Measurements from ENCODE around the gene PLA2G3.
"Not testable (repeated sequence)": the region's sequence is repeated elsewhere in the genome, so short reads cannot be mapped to it uniquely, and the experiment has no call there.

The PLA2G3 gene

DNA sequence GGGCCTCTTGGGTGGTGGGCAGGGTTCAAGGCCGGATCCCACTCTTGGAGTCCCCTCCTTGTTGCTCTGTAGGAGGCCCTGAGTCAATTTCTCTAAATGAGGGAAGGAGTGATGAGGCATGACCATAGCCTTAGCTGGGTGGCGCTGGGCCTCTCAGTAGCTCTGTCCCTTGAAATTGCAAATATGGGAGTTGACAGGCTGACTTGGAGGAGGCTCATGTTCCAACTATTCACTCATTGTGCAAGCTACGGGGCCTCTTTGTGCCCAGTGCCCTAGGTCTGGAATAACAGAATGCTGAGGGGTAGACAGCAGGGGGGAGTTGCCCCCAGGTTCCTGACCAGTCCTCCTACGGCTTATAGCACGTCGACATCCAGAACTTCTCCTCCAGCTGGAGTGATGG, 40.9 kb downstream of the PLA2G3 start:
- no peaks in the 10 kb centered on the region for H3K27me3 ChIP-seq (ENCODE audit: insufficient read depth, low read length)
- H3K36me3 ChIP-seq (ENCODE audit: insufficient read depth, low read length): peaks cover 18% of the 10 kb centered on the region
- H3K4me1 ChIP-seq (ENCODE audit: insufficient read depth, low read length): no peaks in the 10 kb centered on the region
- peaks cover 8% of the 10 kb centered on the region for H3K9me3 ChIP-seq (ENCODE audit: low read length)
- no peak overlapping the region for H2AFZ ChIP-seq (ENCODE audit: low read depth, low read length)
- H3K4me3 ChIP-seq (ENCODE audit: low read length): no peak overlapping the region

DNA sequence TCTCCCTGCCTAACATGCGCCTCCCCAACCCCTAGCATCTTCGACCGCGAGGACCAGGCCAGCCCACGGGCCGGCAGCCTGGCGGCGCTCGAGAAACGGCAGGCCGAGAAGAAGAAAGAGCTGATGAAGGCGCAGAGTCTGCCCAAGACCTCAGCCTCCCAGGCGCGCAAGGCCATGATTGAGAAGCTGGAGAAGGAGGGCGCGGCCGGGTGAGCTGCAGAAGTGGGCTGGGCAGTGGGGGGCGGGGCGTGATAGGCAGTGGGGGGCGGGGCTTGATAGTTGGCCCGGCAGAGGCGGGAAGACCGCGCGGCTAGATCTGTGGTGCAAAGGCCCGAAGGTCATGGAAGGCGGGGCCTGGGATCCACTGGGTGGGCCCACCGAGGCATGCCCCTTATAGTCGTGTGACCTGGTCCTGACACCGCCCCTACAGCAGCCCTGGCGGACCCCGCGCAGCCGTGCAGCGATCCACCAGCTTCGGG, 41.6 kb downstream of the PLA2G3 start:
- Histone ChIP-seq H3K4me3 (ENCODE audit: low read length) (no peak overlapping the region), H3K27me3 (ENCODE audit: insufficient read depth, low read length) (no peaks in the 10 kb centered on the region), H2AFZ (ENCODE audit: low read depth, low read length) (no peak overlapping the region), H3K9me3 (ENCODE audit: low read length) (peaks cover 6% of the 10 kb centered on the region), H3K36me3 (ENCODE audit: insufficient read depth, low read length) (peaks cover 18% of the 10 kb centered on the region), H3K4me1 (ENCODE audit: insufficient read depth, low read length) (no peaks in the 10 kb centered on the region)

DNA sequence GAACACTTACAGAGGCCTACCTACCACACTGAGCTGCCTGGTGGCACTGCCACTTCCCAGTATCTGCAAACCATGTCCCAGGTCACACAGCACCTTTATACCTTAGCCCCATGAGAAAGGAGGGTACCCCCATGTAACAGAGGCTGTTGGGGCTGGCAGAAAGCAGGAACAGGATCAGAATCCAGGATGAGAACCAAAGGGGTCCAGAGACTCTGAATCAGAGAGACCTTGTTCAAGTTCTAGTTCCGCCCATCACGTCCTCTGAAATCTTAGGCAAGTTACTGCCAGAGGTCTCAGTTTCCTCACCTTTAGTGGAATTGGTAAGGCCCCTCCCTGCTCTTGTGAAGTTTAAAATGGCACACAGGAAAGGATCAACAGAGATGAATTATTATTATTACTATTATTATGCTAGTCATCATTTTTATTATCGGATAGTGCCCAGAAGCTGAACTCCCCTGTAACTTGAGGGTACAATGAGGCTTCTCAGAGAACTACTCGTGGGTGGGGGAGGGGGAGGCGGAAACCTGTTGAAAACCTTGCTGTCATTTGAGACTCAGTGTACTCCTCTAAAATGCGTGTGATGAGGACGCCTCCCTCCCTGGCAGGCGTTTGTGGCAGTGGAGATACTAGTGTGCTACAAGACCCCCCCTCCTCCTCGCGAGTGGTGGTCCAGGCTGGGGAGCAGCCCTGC, 42.2 kb downstream of the PLA2G3 start:
- H3K27me3 ChIP-seq (ENCODE audit: insufficient read depth, low read length): no peaks in the 10 kb centered on the region
- no peak overlapping the region for H3K4me3 ChIP-seq (ENCODE audit: low read length)
- peaks cover 6% of the 10 kb centered on the region for H3K9me3 ChIP-seq (ENCODE audit: low read length)
- peaks cover 18% of the 10 kb centered on the region for H3K36me3 ChIP-seq (ENCODE audit: insufficient read depth, low read length)
- H2AFZ ChIP-seq (ENCODE audit: low read depth, low read length): no peak overlapping the region
- no peaks in the 10 kb centered on the region for H3K4me1 ChIP-seq (ENCODE audit: insufficient read depth, low read length)

DNA sequence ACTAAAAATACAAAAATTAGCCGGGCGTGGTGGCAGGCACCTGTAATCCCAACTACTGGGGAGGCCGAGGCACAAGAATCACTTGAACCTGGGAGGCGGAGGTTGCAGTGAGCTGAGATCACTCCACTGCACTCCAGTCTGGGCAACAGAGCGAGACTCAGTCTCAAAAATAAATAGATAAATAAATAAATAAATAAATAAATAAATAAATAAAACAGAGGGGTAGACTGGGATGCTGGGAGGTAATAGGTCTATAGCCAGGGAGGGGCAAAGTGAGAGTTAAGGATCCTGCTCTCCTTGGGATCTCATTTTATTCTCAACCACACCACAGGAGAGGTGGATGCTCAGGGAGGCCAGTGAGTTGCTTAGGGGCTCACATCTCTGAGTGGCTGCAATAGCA, 42.8 kb downstream of the PLA2G3 start:
- H3K4me3 ChIP-seq (ENCODE audit: low read length); H3K27me3 ChIP-seq (ENCODE audit: insufficient read depth, low read length); H3K9me3 ChIP-seq (ENCODE audit: low read length); H2AFZ ChIP-seq (ENCODE audit: low read depth, low read length); H3K4me1 ChIP-seq (ENCODE audit: insufficient read depth, low read length): not testable (repeated sequence)
- peaks cover 18% of the 10 kb centered on the region for H3K36me3 ChIP-seq (ENCODE audit: insufficient read depth, low read length)

DNA sequence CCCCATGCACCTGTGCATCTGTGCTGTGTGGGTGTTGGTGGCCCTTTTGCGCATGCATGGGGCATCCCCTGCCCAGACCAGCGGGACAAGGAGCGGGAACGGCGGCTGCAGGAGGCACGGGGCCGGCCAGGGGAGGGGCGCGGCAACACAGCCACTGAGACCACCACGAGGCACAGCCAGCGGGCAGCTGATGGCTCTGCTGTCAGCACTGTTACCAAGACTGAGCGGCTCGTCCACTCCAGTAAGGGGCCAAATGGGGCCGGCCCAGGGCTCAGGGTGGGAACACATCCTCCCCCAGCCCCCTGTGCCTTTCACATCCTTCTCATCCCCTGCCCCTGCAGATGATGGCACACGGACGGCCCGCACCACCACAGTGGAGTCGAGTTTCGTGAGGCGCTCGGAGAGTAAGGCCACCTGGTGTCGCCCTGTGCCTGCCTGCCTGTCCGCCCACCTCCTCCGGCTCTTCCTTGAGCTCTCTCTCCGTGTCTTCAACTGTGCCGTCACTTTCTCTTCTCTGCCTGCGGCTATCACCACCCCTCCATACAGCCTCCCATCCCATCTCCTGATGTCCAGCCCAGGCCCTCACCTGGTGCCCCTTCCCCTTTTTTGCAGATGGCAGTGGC, 43.5 kb downstream of the PLA2G3 start:
- no peaks in the 10 kb centered on the region for H3K27me3 ChIP-seq (ENCODE audit: insufficient read depth, low read length)
- H3K4me1 ChIP-seq (ENCODE audit: insufficient read depth, low read length): no peaks in the 10 kb centered on the region
- H3K4me3 ChIP-seq (ENCODE audit: low read length): no peak overlapping the region
- peaks cover under 1% of the 10 kb centered on the region for H3K9me3 ChIP-seq (ENCODE audit: low read length)
- no peak overlapping the region for H2AFZ ChIP-seq (ENCODE audit: low read depth, low read length)
- peaks cover 20% of the 10 kb centered on the region for H3K36me3 ChIP-seq (ENCODE audit: insufficient read depth, low read length)

DNA sequence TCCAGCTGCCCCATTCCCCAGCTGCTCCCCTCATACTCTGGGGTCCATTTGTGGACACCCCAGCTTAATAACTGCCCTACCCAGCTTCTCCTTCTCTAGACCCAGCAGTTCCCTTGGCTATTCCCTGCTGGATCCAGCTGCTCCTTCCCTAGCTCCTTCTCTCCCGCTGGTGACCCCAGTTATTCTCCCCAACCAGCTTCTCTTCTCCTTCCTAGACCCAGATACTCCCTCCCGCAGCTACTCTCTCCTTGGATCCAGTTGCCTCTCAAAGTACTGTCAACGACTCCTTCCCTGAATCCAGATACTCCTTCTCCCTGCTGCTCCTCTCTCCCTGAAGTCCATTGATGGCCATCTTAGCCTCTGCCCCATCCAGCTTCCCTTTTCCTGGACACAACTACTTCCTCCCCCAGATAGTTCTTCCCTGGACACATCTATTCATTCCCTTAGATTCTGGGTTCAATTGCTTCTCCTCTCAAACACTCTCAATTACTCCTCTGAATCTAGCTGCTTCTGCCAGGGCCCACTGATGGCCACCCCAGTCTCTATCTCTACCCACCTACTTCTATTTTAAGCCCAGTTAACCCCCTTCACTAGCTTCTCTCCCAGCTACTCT, 44.6 kb downstream of the PLA2G3 start:
- Histone ChIP-seq H2AFZ (ENCODE audit: low read depth, low read length) (no peak overlapping the region), H3K27me3 (ENCODE audit: insufficient read depth, low read length) (no peaks in the 10 kb centered on the region), H3K36me3 (ENCODE audit: insufficient read depth, low read length) (peaks cover 25% of the 10 kb centered on the region), H3K4me1 (ENCODE audit: insufficient read depth, low read length) (no peaks in the 10 kb centered on the region), H3K4me3 (ENCODE audit: low read length) (no peak overlapping the region), H3K9me3 (ENCODE audit: low read length) (no peaks in the 10 kb centered on the region)

DNA sequence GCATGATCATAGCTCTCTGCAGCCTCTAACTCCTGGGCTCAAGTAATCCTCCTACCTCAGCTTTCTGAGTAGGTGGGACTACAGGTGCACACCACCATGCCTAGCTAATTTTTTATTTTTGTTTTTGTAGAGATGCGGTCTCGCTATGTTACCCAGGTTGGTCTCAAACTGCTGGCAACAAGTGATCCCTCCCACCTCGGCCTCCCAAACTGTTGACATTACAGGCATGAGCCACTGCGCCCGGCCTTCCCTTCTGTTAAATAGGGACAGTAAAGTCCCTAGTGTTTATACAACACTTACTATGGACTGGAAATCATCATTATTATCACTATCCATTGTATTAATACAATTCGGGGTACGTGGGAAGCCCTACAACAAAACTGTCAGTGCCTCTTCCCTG, 45.6 kb downstream of the PLA2G3 start:
- Histone ChIP-seq H3K27me3 (ENCODE audit: insufficient read depth, low read length) (no peaks in the 10 kb centered on the region), H2AFZ (ENCODE audit: low read depth, low read length) (no peak overlapping the region), H3K4me3 (ENCODE audit: low read length) (no peak overlapping the region), H3K9me3 (ENCODE audit: low read length) (no peaks in the 10 kb centered on the region), H3K4me1 (ENCODE audit: insufficient read depth, low read length) (no peaks in the 10 kb centered on the region), H3K36me3 (ENCODE audit: insufficient read depth, low read length) (peaks cover 26% of the 10 kb centered on the region)

DNA sequence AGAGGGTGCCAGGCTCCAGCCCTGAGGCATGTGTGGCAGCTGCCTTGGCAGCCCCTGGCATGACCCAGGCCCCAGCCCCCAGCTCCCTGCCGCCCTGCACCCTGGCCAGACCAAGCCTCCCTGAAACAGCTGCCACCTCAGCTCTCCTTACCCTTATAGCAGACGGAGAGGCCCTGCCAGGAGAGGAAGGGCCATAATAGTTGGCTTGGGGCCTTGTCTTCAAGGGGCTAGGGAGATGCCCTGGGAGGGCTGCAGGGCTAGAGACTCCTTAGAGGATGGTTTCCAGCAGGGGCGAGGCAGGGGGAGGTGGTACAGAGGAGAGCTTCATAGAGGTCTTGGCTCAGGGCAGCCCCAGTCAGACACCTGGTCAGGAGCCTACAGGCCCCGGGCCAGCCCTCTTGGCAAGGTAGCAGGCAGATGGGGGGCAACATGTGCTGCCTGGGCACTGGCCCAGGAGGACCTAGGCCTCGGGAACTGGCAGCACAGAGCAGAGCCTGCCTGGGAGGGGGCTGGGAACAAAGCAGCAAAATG, 46.2 kb downstream of the PLA2G3 start:
- no peaks in the 10 kb centered on the region for H3K27me3 ChIP-seq (ENCODE audit: insufficient read depth, low read length)
- H2AFZ ChIP-seq (ENCODE audit: low read depth, low read length): no peak overlapping the region
- H3K4me3 ChIP-seq (ENCODE audit: low read length): no peak overlapping the region
- H3K36me3 ChIP-seq (ENCODE audit: insufficient read depth, low read length): peaks cover 22% of the 10 kb centered on the region
- H3K4me1 ChIP-seq (ENCODE audit: insufficient read depth, low read length): no peaks in the 10 kb centered on the region
- no peaks in the 10 kb centered on the region for H3K9me3 ChIP-seq (ENCODE audit: low read length)

DNA sequence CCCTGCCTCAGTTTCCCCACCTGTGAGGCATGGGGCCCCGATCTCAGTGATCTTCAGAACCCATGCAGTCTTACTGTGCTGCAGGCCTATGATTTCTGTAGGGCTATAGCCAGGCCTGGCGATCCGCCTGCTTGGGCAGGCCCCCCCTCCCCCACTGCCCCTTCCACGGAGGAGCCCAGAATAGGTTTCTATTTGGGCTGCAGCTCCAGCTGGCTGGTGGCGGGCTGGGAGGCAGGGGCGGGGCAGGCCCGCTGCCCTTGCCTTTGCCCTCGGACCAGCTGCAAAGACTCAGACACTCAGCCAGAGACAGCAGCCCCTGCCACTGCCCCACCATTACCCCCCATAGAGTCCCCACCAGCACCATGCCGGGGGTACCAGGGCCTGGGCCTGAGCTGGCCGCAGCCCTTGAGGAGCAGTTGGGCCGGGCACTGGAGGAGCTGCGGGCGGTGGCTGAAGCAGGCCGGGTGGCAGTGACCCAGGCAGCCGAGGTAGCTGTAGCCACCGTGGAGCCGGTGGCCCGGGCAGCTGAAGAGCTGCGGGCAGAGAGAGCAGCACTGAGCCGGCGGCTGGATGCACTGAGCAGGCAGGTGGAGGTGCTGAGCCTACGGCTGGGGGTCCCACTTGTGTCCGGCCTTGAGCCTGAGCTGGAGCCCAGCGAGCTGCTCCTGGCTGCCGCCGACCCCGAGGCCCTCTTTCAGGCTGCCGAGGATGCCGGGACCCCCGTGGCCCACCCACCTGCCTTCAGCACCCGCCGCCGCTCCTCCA, 47.0 kb downstream of the PLA2G3 start:
- Histone ChIP-seq H3K4me3 (ENCODE audit: low read length) (no peak overlapping the region), H3K9me3 (ENCODE audit: low read length) (no peaks in the 10 kb centered on the region), H3K36me3 (ENCODE audit: insufficient read depth, low read length) (peaks cover 22% of the 10 kb centered on the region), H3K27me3 (ENCODE audit: insufficient read depth, low read length) (no peaks in the 10 kb centered on the region), H2AFZ (ENCODE audit: low read depth, low read length) (no peak overlapping the region), H3K4me1 (ENCODE audit: insufficient read depth, low read length) (no peaks in the 10 kb centered on the region)

DNA sequence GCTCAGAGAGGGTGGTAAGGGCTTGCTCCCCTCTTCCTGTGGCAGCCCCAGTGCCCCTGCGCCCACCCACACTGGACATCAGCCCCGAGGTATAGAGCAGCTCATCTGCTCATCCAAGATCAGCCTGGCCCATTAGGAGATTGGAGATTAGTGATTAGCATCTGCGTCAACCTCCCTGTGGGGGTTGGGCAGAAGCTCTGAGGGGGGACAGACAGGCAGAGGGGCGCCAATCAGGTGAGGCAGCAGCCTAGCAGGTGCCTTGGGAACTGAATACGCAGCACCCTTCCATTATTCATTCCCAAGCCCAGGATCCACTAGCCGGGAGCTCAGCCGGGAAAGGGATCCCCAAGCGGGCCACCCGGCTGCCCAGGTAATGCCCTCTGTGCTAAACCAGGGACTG, 48.1 kb downstream of the PLA2G3 start:
- H2AFZ ChIP-seq (ENCODE audit: low read depth, low read length): no peak overlapping the region
- peaks cover 19% of the 10 kb centered on the region for H3K36me3 ChIP-seq (ENCODE audit: insufficient read depth, low read length)
- no peaks in the 10 kb centered on the region for H3K9me3 ChIP-seq (ENCODE audit: low read length)
- H3K4me3 ChIP-seq (ENCODE audit: low read length): no peak overlapping the region
- no peaks in the 10 kb centered on the region for H3K4me1 ChIP-seq (ENCODE audit: insufficient read depth, low read length)
- H3K27me3 ChIP-seq (ENCODE audit: insufficient read depth, low read length): no peaks in the 10 kb centered on the region

DNA sequence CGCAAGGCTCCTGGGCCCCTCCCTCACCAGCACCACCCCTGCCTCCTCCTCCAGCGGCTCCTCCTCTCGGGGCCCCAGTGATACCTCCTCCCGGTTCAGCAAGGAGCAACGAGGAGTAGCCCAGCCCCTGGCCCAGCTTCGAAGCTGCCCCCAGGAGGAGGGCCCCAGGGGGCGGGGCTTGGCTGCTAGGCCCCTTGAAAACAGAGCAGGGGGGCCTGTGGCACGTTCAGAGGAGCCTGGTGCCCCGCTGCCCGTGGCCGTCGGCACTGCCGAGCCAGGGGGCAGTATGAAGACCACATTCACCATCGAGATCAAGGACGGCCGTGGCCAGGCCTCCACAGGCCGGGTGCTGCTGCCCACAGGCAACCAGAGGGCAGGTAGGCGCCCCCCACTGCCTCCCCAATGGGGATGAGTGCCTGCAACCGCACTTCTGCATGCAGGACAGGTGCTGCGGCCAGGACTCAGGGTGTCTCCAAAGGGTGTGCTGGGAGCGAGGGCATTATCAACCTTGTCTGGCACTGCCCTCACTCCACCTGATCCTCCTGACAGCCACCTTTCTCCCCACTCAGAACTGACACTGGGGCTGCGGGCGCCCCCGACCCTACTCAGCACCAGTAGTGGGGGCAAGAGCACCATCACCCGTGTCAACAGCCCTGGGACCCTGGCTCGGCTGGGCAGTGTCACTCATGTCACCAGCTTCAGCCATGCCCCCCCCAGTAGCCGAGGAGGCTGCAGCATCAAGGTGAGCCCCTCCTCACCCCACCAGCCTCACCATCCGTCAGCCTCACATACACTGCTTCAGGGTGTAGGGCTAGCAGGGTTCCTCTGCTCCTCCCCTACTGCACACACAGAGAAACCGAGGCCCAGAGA, 49.0 kb downstream of the PLA2G3 start:
- H3K27me3 ChIP-seq (ENCODE audit: insufficient read depth, low read length): no peaks in the 10 kb centered on the region
- H3K36me3 ChIP-seq (ENCODE audit: insufficient read depth, low read length): peaks cover 11% of the 10 kb centered on the region
- H3K4me1 ChIP-seq (ENCODE audit: insufficient read depth, low read length): no peaks in the 10 kb centered on the region
- no peak overlapping the region for H3K4me3 ChIP-seq (ENCODE audit: low read length)
- H2AFZ ChIP-seq (ENCODE audit: low read depth, low read length): no peak overlapping the region
- H3K9me3 ChIP-seq (ENCODE audit: low read length): no peaks in the 10 kb centered on the region
